ENCODE results near the gene MGST2.

DNA sequence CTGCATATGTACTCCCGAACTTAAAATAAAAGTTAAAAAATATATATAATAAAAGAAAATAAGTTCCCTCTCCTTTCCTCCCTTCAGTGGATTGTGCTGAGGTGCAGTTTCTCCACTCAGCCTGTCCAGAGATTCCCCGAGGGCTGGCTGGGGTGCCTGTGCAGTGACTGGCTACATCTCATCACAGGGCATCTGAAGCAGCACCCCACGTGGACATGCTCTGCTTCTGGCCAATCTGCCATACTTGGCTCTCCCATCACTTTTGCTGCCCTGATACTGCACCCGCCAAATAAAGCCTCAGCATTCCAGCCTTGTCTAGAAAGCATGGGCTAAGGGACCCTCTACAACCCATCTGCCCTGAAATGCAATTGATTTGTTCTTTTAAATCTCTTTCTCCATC is 11.1 kb upstream of the MGST2 start:
- TF ChIP-seq CSDC2 (CRISPR knock-in tag; IDR thresholded peaks at IDR 0.05) (no peak), TCF4 (CRISPR knock-in tag; IDR thresholded peaks at IDR 0.05; ENCODE audit: borderline replicate concordance) (no peak), BACH2 (CRISPR knock-in tag; IDR thresholded peaks at IDR 0.05; ENCODE audit: borderline replicate concordance) (no peak), ESRRG (CRISPR knock-in tag; IDR thresholded peaks at IDR 0.05) (no peak), TOX (CRISPR knock-in tag; IDR thresholded peaks at IDR 0.05; ENCODE audit: borderline replicate concordance) (no peak), ISL1 (CRISPR knock-in tag; IDR thresholded peaks at IDR 0.05) (no peak)
- TF ChIP-seq, protein P1, sequence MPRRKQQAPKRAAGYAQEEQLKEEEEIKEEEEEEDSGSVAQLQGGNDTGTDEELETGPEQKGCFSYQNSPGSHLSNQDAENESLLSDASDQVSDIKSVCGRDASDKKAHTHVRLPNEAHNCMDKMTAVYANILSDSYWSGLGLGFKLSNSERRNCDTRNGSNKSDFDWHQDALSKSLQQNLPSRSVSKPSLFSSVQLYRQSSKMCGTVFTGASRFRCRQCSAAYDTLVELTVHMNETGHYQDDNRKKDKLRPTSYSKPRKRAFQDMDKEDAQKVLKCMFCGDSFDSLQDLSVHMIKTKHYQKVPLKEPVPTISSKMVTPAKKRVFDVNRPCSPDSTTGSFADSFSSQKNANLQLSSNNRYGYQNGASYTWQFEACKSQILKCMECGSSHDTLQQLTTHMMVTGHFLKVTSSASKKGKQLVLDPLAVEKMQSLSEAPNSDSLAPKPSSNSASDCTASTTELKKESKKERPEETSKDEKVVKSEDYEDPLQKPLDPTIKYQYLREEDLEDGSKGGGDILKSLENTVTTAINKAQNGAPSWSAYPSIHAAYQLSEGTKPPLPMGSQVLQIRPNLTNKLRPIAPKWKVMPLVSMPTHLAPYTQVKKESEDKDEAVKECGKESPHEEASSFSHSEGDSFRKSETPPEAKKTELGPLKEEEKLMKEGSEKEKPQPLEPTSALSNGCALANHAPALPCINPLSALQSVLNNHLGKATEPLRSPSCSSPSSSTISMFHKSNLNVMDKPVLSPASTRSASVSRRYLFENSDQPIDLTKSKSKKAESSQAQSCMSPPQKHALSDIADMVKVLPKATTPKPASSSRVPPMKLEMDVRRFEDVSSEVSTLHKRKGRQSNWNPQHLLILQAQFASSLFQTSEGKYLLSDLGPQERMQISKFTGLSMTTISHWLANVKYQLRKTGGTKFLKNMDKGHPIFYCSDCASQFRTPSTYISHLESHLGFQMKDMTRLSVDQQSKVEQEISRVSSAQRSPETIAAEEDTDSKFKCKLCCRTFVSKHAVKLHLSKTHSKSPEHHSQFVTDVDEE (CRISPR knock-in tag; IDR thresholded peaks at IDR 0.05) = no peak
- TF ChIP-seq, protein P2, sequence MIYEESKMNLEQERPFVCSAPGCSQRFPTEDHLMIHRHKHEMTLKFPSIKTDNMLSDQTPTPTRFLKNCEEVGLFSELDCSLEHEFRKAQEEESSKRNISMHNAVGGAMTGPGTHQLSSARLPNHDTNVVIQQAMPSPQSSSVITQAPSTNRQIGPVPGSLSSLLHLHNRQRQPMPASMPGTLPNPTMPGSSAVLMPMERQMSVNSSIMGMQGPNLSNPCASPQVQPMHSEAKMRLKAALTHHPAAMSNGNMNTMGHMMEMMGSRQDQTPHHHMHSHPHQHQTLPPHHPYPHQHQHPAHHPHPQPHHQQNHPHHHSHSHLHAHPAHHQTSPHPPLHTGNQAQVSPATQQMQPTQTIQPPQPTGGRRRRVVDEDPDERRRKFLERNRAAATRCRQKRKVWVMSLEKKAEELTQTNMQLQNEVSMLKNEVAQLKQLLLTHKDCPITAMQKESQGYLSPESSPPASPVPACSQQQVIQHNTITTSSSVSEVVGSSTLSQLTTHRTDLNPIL (CRISPR knock-in tag; IDR thresholded peaks at IDR 0.05; ENCODE audit: low read depth) = no peak
- TF ChIP-seq, protein P3, sequence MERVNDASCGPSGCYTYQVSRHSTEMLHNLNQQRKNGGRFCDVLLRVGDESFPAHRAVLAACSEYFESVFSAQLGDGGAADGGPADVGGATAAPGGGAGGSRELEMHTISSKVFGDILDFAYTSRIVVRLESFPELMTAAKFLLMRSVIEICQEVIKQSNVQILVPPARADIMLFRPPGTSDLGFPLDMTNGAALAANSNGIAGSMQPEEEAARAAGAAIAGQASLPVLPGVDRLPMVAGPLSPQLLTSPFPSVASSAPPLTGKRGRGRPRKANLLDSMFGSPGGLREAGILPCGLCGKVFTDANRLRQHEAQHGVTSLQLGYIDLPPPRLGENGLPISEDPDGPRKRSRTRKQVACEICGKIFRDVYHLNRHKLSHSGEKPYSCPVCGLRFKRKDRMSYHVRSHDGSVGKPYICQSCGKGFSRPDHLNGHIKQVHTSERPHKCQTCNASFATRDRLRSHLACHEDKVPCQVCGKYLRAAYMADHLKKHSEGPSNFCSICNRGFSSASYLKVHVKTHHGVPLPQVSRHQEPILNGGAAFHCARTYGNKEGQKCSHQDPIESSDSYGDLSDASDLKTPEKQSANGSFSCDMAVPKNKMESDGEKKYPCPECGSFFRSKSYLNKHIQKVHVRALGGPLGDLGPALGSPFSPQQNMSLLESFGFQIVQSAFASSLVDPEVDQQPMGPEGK (CRISPR knock-in tag; IDR thresholded peaks at IDR 0.05; ENCODE audit: borderline replicate concordance) = no peak

All from SK-N-SH treated with all-trans-retinoic acid at 6 μM for 48 hours (cell line).